ENCODE measurements around the gene GGA2.

The GGA2 gene

DNA sequence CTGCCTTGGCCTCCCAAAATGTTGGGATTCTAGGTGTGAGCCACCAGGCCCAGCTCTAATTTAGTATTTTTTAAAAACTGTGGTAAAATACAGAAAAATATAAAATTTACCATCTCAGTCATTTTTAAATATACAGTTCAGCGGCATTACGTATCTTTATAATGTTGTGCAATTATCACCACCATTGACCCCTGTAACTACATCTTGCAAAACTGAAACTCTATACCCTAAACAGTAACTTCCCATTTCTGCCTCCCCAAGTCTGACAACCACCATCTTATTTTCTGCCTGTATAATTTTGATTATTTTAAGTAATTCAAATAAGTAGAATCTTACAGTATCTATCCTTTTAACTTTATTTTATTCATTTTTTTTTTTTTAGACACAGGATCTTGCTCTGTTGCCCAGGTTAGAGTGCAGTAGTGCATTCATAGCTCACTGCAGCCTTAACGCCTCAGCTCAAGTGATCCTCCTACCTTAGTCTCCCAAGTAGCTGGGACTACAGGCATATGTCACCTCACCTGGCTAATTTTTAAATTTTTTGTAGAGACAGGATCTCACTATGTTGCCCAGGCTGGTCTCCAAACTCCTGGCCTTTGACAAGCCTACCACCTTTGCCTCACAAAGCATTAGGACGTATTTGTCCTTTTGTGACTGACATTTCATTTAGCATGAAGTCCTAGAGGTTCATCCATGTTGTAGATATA lies 10.9 kb upstream of the GGA2 start:
- no peak for TF ChIP-seq EZH2phosphoT487 (IDR thresholded peaks at IDR 0.05; ENCODE audit: borderline replicate concordance)
- TF ChIP-seq, protein P1, sequence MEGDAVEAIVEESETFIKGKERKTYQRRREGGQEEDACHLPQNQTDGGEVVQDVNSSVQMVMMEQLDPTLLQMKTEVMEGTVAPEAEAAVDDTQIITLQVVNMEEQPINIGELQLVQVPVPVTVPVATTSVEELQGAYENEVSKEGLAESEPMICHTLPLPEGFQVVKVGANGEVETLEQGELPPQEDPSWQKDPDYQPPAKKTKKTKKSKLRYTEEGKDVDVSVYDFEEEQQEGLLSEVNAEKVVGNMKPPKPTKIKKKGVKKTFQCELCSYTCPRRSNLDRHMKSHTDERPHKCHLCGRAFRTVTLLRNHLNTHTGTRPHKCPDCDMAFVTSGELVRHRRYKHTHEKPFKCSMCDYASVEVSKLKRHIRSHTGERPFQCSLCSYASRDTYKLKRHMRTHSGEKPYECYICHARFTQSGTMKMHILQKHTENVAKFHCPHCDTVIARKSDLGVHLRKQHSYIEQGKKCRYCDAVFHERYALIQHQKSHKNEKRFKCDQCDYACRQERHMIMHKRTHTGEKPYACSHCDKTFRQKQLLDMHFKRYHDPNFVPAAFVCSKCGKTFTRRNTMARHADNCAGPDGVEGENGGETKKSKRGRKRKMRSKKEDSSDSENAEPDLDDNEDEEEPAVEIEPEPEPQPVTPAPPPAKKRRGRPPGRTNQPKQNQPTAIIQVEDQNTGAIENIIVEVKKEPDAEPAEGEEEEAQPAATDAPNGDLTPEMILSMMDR (conservative IDR thresholded peaks at IDR 0.05; ENCODE audit: low read length): no peak
- Histone ChIP-seq H3K9ac (ENCODE audit: low read depth, low read length, poor library complexity, severe bottlenecking) (no peak overlapping the region), H3K36me3 (ENCODE audit: insufficient read depth, low read length) (peaks cover 10% of the 10 kb centered on the region; the same call in 1 of the 2 replicates)

DNA sequence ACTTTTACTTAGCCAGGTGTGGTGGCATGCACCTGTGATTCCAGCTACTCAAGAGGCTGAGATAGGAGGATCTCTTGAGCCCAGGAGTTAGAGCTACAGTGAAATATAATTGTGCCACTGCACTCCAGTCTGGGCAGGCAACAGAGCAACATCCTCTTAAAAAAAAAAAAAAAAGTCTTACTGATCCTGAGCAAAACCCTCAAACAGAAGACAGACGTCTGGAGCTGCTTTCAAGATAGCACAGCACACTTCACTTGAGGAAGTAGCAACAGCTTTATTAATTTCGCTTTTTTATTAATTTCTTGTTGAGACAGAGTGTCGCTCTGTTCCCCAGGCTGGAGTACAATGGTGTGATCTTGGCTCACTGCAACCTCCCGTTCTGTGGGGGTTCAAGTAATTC lies 10.2 kb upstream of the GGA2 start:
- Histone ChIP-seq H2AFZ (ENCODE audit: low read length) (no peak overlapping the region), H3K4me3 (ENCODE audit: low read length, poor library complexity, severe bottlenecking) (no peak overlapping the region), H4K20me1 (ENCODE audit: insufficient read depth, low read length, poor library complexity, severe bottlenecking) (no peaks in the 10 kb centered on the region), H3K79me2 (ENCODE audit: insufficient read depth, low read length) (no peaks in the 10 kb centered on the region), H3K27me3 (ENCODE audit: insufficient read depth, low read length, poor library complexity, severe bottlenecking) (no peaks in the 10 kb centered on the region), H3K4me2 (ENCODE audit: low read depth, low read length, poor library complexity, severe bottlenecking) (no peak overlapping the region), H3F3A (ENCODE audit: low read depth) (no peaks in the 10 kb centered on the region), H3K4me1 (ENCODE audit: insufficient read depth, low read length, poor library complexity, severe bottlenecking) (peaks cover 10% of the 10 kb centered on the region), H3K9me3 (ENCODE audit: insufficient read depth, low read depth, low read length) (no peaks in the 10 kb centered on the region), H3K9me2 (replicated peaks; ENCODE audit: low read depth, low read length) (no peaks in the 10 kb centered on the region), H3K9ac (ENCODE audit: low read depth, low read length, poor library complexity, severe bottlenecking) (no peak overlapping the region), H3K36me3 (ENCODE audit: insufficient read depth, low read length) (peaks cover 10% of the 10 kb centered on the region; the same call in 1 of the 2 replicates)
- TF ChIP-seq EZH2phosphoT487 (IDR thresholded peaks at IDR 0.05; ENCODE audit: borderline replicate concordance): no peak
- TF ChIP-seq, protein P1 (conservative IDR thresholded peaks at IDR 0.05; ENCODE audit: low read length): no peak

More for the DNA sequence above, 10.9 kb upstream of the GGA2 start:
- Histone ChIP-seq H4K20me1 (ENCODE audit: insufficient read depth, low read length, poor library complexity, severe bottlenecking) (no peaks in the 10 kb centered on the region), H3K79me2 (ENCODE audit: insufficient read depth, low read length) (no peaks in the 10 kb centered on the region), H3K4me2 (ENCODE audit: low read depth, low read length, poor library complexity, severe bottlenecking) (no peak overlapping the region), H3K4me3 (ENCODE audit: low read length, poor library complexity, severe bottlenecking) (no peak overlapping the region), H3K27me3 (ENCODE audit: insufficient read depth, low read length, poor library complexity, severe bottlenecking) (no peaks in the 10 kb centered on the region), H3K9me2 (replicated peaks; ENCODE audit: low read depth, low read length) (no peaks in the 10 kb centered on the region), H3K9me3 (ENCODE audit: insufficient read depth, low read depth, low read length) (no peaks in the 10 kb centered on the region), H3K4me1 (ENCODE audit: insufficient read depth, low read length, poor library complexity, severe bottlenecking) (peaks cover 10% of the 10 kb centered on the region), H2AFZ (ENCODE audit: low read length) (no peak overlapping the region), H3F3A (ENCODE audit: low read depth) (no peaks in the 10 kb centered on the region)

DNA sequence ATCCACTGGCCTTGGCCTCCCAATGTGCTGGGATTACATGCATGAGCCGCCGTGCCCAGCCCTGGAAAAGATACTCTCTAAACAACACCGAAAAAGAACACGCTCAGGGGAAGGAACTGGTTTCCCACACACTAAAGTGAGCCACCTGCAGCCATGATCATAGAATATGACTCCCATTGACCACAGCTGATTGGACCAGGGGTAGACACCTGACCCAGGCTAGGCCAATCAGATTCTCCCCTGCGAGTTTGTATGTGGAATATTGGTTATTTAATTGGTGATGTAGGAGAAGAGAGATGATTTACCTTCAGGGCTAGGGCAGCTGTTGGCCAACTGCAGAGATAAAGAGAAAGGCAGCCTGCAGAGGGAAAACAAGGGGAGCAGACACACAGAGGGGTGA lies 9.0 kb upstream of the GGA2 start:
- TF ChIP-seq, protein P1 (conservative IDR thresholded peaks at IDR 0.05; ENCODE audit: low read length): no peak
- no peak for TF ChIP-seq EZH2phosphoT487 (IDR thresholded peaks at IDR 0.05; ENCODE audit: borderline replicate concordance)
- H3K36me3 ChIP-seq (ENCODE audit: insufficient read depth, low read length): 0 out of 2 replicates have a peak, but pooled peaks cover 2% of the 10 kb centered on the region
- H3K9ac ChIP-seq (ENCODE audit: low read depth, low read length, poor library complexity, severe bottlenecking): no peak overlapping the region
- peaks cover 15% of the 10 kb centered on the region for H3K4me1 ChIP-seq (ENCODE audit: insufficient read depth, low read length, poor library complexity, severe bottlenecking)
- no peaks in the 10 kb centered on the region for H3K27me3 ChIP-seq (ENCODE audit: insufficient read depth, low read length, poor library complexity, severe bottlenecking)
- H3K4me3 ChIP-seq (ENCODE audit: low read length, poor library complexity, severe bottlenecking): no peak overlapping the region
- no peak overlapping the region for H3K4me2 ChIP-seq (ENCODE audit: low read depth, low read length, poor library complexity, severe bottlenecking)
- H2AFZ ChIP-seq (ENCODE audit: low read length): no peak overlapping the region
- H3K9me2 ChIP-seq (replicated peaks; ENCODE audit: low read depth, low read length): no peaks in the 10 kb centered on the region
- peaks cover under 1% of the 10 kb centered on the region for H4K20me1 ChIP-seq (ENCODE audit: insufficient read depth, low read length, poor library complexity, severe bottlenecking)
- peaks cover 3% of the 10 kb centered on the region; the same call in 1 of the 2 replicates for H3F3A ChIP-seq (ENCODE audit: low read depth)
- H3K9me3 ChIP-seq (ENCODE audit: insufficient read depth, low read depth, low read length): no peaks in the 10 kb centered on the region
- no peaks in the 10 kb centered on the region for H3K79me2 ChIP-seq (ENCODE audit: insufficient read depth, low read length)

Measured in Loucy (cell line).